ENCODE measurements around the gene TPT1. TPM values are rescaled to one million over a fixed set of nuclear protein-coding genes. Genes with fewer than 3 reads are reported as not detected.
A peak's percentile ranks its signal among the peaks of the same experiment; 100 is the strongest.

Gene TPT1
- total RNA-seq, 1 donor from 2014 or later: 4,303 TPM

DNA sequence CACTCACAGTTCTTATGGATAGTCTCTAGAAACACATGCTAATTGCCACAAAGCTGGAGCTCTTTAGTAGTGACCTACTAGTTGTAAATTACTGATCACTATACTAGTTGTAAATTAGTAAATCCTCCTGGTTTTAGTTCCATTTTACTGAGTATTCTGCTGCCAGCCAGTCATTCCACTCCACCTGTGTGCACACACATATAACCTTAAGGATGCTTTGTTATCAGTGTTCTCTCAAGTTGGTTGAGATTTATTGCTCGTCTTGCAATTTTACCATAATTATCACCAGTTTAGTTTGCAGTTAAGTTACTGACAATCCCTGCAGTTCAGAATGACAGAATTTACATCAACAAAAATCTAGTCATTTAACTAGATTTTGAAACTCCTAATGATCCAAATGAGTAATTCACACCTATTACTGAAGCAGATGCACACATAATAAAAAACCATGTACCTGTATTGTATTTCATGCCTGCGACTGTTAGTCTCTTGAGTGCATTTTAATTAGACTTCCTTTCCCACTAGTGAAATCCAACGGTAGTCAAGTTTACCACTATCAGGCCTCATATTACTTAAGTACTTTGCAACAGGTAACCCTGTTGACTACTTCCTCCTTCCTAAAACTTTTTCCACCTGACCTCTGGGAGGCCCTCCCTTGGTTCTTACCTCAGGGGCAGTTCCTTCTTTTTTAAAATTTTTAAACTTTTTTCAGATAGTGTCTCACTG lies 7.6 kb downstream of the TPT1 start:
- ATAC-seq: no peak

DNA sequence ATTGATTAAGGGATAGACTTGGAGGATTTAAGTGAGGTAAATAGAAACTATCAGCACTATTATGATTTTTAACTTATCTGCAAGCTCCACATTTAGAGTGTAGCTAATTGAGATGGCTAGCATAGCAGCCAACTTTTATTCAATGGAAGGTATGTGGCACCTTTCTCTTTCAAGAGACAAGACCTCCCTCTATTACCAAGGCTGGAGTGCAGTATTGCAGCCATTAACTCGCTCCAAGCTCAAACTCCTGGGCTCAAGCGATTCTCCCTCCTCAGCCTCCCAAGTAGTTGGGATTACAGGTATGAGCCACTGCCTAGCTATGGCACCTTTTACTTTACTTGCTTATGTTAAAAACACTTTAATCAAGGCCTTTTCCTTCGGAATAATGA lies 8.2 kb downstream of the TPT1 start:
- no peak for ATAC-seq

DNA sequence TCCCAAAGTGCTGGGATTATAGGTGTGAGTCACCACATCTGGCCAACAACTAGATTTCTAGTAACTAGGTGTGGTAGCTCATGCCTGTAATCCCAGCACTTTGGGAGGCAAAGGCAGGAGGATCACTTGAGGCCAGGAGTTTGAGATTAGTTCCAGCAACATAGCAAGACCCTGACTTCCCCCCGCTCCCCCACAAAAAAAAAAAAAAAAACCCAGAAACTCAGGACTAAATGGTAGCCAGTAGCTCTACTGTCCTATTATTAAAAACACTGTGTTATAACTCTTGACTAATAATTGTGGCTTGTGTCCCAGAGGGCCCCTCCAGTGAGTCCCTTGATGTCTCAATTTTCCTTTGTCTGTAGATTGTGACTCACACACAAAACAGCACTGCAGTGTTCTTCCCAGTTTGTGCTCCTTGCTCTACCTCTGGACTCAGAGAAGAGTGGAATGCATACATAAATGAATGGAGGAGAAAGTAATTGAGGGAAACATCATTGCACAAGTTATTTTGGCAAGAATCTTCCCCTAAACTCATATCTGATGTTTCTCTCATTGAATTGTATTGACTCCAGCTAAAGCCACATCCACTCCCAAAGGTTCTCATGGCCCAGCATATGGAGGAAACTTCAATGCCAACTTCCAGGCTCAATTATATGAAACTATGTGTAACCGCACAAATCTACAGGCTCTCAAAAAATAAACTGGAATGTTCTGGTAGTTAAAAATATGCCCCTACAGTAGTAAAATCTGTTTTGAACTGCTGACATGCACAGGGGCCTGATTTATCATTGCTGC lies 8.8 kb downstream of the TPT1 start:
- ATAC-seq: peak; percentile 58

DNA sequence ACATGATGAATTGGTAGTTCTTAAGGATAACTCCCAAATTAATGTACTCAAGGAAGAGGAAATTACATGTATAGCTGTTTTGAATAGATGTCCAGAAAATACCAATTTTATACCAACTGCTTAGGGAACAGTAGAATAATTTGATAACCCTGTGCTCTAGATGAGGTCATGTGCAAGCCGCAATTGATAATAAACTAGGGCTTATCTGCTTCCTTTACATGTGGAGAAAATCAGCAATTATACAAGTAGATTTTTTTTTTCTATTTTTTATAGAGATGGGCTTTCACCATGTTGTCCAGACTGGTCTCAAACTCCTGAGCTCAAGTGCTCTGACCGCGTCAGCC lies 9.3 kb downstream of the TPT1 start:
- no peak for ATAC-seq

DNA sequence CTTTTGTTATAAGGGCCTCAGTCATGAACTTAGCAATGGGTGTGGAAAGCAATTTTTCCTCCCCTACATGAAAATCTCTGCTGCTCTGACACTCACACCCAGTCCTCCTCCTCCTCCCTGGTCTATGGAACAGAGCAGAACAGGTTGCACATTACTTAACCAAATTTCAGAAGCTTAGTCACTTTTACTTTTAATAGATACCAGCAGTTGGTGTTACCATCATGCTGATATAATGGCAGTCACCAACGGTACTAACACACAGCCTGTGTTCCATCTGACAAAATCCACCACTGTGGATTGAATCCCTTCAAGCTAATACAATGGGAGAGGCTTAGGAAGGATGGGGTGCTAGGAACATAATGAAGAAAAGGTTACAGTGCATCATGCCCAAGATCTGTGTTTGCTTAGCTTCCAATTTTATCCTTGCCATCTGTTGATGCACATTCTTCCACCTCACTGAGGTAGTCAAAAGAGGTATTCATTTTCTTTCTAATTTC lies 9.8 kb downstream of the TPT1 start:
- peak; percentile 5 for ATAC-seq

DNA sequence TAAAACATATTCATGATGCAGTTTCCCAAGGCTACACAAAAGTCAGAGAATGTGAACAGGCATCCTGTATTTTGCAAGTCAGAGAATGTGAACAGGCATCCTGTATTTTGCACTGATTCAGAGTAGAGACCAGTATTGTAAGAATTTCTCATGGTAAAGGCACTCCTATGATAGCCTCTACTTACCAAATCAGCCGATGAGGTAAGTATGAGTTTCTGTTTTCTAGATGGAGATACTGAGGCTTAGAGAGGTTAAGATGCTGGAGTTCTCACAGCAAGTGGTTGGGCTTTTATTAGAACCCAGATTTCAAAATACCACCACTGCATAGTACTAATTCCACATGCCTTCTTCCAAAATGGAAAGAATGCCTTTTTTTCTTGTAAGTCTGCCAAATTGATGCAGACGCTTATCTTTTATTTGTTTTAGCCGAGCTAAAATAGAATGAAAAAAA lies 12.3 kb downstream of the TPT1 start:
- no peak for ATAC-seq

DNA sequence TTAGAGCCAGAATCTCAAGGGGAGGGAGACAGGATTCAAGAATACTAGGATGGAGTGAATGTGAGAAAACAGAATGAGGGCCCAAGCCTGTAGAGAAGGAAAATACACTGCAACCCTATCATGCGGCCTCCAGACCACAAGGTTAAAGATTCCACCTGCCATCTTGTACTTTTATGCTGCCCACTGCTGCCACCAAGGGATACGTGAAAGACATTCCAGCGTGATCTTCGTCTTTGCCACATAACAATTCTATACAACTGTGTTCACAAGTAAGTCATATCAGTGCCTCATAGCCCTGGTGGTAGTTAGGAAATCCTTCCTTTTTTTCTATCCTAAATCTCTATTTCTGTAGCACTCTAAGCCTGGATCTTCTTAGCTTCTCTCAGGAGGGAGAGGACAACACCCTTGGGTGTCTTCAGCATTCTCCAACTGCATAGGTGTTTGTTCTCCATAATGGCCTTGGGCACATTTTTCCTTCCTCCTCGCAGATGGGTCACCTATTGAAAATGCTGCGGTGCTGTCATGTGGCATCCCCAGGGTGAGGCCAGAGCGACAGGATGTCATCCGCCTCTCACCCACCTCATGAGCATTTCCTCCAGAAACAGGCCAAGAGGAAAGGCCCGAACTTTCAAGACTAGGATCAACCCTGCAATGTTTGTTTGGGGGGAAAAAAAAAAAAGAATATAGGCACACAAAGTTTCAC lies 13.6 kb downstream of the TPT1 start:
- ATAC-seq: peak; percentile 41

DNA sequence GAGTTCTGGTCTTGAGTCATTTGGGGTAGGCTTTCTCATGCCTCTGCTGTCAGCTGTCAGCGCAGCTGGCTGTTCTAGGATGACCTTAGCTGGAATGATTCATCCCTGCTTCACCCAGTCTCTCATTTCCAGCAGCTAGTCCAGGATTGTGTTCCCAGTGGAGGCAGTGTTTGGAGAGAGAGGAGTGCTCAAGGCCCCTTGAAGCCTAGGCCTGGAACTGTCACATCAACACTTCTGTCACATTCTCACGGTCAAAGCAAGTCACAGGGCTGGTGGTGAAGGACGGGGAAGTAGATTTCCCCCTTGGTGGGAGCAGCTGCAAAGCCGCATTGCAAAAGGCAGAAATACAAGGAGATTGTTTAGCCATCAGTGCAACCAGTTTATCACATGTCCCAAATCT lies 15.2 kb downstream of the TPT1 start:
- peak; percentile 48 for ATAC-seq

DNA sequence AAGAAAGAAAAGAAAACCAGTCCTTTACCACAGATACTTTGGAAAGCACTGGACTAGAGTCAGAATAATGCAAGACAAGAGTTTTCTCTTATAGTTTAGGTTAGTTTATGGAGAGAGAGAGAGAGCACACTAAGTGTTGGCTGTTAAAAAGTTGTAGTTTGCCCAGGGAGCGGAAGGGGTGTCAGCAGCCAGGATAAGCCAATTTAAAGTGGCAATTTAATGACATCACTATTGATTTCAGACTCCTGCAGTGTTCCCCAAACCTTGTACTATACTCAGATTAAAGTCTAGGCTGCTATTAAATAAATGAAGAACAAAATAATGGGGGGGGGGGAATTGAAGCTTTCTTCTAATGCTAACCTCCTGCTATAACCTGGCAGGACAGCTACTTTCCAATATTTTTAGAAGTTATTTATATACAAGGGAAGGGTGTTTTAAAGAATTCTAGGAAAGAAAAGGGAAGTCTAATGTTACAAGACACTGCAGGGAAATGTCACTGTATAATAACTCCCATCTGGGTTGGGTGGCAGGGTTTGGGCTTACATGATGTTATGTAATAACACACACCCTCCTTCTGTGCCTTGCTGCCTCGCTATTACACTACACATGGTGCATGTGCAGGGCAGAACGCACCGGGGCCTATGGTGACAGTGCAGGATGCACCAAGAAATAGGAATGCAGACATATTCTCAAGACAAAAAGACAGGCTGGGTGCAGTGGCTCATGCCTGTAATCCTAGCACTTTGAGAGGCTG lies 19.9 kb downstream of the TPT1 start:
- peak; percentile 30 for ATAC-seq

DNA sequence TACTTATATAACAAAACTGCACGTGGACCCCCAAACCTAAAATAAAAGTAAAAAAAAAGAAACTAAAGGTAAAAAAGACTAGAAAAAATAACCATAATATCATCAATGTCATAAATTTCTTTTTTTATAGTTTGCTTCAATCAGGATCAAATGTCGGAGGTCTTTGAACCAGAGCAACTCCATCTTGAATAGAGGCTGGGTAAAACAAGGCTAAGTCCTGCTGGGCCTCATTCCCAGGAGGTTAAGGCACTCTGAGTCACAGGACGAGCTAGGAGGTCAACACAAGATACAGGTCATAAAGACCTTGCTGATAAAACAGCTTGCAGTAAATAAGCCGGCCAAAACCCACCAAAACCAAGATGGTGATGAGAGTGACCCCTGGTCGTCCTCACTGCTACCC lies 24.0 kb downstream of the TPT1 start:
- no peak for ATAC-seq

DNA sequence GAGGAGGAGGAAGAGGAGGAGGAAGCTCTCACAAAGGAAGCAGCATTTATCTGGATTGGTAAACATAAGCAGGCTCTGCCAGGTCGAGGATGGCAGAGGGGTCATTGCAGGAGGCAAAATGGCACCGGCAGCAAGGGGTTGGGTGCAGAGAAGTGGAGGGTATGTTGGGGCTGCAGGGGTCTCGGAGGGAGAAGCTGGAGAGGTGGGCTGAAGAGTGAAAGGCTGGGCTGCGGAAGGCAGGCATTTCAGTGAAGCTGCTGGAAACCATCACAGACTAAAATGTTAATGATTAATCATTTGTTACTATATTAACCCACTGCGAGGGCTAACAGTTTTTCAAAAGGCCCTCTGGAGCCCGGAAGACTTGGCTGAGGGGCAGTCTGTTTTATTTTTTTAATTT lies 24.6 kb downstream of the TPT1 start:
- no peak for ATAC-seq

DNA sequence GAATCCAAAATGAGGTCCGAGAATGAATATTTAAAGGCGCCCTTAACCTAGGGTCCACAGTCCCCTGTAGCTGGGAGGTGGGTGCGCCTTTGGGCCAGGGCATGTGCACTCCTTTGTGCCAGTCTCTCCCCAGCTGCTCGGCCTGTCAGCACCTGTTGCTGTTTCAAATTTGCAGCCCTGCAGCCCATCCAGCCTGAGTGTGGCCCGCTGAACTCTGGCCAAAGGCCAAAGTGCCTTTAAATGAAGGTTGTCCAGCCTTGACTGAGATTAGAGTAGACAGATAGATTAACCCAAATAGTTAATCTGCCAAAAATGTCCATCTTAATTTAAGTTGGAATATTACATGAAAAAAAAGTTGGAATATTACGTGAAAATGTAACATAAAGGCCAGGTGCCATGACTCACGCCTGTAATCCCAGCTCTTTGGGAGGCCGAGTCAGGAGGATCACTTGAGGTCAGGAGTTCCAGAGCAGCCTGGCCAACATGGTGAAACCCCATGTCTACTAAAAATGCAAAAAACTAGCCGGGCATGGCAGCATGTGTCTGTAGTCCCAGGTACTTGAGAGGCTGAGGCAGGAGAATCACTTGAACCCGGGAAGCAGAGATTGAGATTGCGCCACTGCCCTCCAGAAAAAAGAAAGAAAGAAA lies 25.3 kb downstream of the TPT1 start:
- no peak for ATAC-seq

DNA sequence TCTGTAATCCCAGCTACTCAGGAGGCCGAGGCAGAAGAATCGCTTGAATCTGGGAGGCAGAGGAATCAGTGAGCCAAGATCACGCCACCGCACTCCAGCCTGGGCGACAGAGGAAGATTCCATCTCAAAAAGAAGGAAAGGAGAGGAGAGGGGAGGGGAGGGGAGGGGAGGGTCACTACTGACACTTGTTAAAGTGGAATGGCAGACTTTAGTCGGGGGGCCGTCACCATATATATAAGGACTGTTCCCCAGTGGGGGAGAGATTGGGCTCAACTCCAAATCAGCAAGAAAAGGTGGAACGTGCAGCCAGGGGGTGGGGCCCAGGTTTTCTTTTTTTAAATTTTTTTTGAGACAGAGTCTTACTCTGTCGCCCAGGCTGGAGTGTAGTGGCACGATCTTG lies 26.2 kb downstream of the TPT1 start:
- ATAC-seq: no peak

DNA sequence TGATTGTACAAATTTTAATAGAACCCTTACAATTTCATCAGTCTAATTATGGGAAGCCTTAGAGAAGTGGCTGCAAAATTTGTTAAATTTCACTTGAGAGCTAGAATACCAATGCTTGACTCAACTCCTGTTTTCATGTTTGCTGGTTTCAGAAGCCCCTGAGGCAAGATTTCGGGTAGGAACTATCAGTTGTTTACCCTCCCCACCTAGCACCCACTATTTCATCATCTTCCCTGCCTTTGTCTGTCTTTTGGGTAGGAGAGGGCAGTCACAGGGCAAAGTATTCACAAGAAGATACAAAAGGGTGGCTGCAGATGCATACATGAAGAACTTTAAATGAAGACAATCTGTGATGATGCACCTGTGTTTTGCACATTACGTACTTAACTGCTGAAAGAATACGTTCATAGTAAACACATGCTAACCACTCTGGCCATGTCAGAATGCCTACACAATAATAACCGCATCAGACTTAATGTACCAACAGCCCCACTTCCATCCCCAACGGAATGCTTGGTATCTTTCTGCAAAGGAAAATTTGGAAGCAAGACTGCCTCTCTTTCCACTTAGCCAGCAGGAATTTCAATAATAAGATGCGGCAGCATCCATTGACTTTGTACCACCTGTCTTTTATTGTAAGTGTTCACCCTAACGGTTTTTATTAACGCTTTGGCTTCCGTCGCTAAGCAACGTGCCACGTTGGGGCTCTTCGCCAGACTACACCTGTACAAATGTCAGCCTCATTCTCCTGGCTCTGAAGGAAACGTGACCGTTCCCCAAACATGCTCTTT lies 30.4 kb downstream of the TPT1 start:
- ATAC-seq: no peak

DNA sequence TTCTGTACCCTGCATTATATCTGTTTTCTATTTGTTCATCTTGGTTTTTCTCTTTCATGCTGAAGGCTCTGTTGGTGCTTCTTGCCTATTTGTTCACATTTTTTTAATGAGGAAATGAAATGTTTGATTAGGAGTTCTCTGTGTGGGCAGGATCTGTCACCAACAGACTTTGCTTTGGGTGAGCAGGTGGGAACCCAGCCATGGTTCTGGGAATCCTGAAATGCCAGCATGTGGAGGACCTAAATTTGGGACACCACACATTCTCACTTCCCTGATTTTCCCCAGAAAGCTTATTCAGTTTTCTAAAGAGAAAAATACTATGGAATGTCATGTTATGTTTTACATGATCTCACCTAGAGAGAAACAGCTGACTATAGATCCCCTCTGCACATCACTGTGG lies 34.0 kb downstream of the TPT1 start:
- no peak for ATAC-seq

DNA sequence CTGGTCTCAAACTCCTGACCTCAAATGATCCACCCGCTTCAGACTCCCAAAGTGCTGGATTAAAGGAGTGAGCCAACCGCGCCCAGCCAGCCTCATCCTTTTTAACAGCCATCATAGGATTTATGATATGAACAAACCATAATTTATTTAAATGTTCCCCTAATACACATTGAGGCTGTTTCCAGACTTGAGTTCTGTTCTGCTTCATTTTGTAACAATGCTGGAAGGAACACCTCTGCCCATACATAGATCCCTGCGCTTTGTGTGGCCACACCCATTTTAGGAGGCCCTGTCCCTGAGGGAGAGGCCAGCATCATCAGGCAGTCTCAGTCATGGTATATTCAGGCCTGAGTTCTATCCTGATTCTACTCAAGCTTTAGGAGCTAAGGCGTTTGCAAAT lies 35.9 kb downstream of the TPT1 start:
- ATAC-seq: no peak

DNA sequence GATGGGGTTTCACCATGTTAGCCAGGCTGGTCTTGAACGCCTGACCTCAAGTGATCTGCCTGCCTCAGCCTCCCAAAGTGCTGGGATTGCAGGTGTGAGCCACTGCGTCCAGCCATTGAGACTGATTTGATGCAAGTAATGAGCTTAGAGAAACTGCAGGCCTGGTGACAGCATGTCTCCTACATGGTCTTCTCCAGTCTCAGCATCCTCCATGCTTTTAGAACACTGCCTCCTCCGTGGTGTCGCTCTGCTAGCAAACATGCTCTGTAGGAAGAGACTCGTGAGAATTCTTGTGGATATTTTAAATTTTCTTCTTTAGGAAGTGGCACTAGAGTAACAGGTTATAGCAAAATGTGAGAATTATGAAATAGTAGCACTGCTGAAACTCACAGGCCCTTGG lies 37.1 kb downstream of the TPT1 start:
- no peak for ATAC-seq

DNA sequence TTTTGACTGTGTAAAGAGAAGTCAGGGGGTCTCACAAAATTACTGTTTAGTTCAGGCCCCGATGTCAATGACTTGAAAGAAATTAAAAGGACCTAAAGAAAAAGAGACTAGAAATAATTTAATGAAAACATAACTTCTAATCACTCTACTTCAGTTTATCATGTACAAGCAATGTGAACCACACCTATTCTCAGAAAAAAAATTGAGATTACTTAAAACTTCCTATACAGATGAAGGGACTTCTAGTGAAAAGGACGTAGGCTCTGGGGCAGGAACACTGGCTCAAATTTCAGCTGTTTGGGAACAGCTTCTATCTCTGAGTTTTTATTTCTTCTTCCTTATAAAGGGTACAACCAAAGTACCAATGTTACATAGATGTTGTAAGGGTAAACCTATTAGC lies 38.0 kb downstream of the TPT1 start:
- ATAC-seq: no peak

DNA sequence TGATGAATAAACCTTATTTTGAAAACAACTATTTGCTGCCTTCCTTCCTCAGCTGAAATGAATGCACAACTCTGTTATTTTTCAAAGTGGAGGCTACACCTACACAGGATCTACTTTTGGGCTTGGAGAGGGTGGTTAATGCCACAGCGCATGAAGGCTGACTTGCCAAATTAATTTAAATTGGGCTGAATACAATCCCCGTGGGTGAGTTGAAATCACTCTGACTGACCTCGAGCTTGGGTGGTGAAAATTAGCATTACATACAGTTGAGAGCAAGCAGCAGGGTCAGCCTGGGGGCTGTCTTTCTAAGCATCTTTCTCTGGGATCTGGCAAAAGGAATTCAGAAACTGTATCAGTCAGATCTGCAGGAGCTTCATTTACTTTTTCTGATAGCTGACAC lies 38.5 kb downstream of the TPT1 start:
- ATAC-seq: no peak

DNA sequence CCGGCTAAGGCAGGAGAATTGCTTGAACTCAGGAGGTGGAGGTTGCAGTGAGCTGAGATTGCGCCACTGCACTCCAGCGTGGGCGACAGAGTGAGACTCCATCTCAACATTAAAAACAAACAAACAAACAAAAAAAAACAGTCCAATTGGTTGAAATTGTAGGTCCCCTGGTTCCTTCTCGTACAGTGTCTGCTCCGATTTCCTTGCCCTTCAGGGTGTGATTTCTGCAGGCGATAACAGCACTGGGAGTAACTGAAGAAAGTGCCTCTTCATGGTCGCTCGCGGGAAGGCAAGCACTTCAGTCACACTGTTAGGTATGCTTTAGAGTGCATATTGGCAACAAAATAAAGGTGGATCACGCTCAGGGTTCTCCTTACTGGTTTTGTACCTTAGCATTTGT lies 39.7 kb downstream of the TPT1 start:
- no peak for ATAC-seq

DNA sequence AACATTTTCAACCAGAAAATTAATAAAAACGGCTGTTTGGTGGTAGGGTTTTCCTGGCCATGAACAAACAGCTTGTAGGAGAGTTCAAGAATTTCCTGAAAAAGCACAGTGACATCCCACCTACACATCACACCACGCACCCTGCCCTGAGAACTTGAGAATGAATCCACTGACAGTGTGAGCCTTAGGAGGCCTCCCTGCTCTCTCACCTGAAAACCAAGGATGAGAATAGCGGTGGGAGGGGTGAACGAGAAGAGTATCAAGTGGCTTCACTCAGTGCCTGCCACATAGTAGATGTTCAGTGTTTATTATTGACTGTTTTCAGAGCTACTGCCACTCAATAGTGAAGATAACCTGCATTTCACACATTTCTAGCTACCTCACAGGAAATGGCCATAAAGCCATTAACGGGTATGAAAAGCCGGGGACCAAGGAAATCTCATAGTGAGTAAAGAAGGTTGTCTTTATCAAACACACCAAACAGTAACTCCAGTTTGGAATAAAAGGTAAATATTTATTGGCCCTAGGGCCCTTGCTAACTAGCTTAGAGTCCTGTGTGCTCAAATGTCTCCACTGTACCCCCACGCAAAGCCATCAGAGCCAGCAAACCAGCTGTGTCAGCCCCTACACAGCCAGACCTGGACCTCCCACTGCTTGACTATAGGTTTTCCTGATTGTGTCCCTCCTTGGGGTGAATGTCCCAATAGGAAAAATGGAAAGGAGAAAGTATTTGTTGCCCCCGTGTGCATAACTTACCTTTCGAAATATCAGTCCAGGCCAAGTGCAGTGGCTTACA lies 40.6 kb downstream of the TPT1 start:
- no peak for ATAC-seq

All from esophagus mucosa (tissue), 1 donor.